NCI-H226 (cell line): ENCODE results near the gene SIGLEC11.
"Not testable (repeated sequence)": the region's sequence is repeated elsewhere in the genome, so short reads cannot be mapped to it uniquely, and the experiment has no call there.

Experiments
- DNase-seq: peaks from one replicate; pipeline ENCODE4 v3.0.0-alpha.2; 2015

Gene SIGLEC11

GRCh38 chr19:49950956-49951526, 9.9 kb downstream of the SIGLEC11 start:
- DNase-seq, result no peak

DNA sequence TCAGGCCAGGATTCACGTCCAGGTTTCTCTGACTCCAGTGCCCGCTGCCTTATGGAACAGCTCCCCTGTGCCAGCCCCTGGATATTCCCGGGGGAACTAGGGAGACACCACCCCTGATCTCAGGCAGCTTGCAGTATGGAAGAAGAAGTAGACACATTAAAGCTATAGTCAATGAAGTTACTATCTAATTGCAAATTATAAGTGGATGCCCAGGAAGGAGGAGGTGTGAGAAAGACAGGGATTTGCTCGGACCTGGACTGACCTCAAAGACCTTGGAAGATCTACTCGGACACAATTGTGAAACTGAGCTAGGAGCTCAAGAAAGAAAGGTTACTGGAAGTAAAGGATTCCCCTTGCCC, 10.4 kb downstream of the SIGLEC11 start:
- no peak for DNase-seq

GRCh38 chr19:49949742-49950589, 11.0 kb downstream of the SIGLEC11 start:
- no peak for DNase-seq

DNA sequence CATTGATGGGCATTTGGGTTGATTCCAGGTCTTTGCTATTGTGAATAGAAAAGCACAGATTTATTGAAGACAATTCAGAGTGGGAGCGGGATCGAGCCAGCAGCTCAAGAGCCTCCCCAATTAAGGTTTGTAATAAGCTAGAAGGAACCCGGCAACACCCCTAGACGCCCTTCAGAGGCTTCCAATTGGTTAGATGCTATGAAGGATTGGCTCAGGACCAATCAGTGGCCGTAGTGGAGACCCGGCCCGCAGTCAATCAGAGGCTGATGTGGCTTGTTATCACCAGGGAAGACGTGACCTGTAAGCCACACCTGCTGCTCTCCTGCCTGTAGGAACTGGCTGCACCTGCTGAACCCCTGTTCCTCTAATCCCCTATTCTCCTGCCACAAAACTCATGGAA, 14.6 kb downstream of the SIGLEC11 start:
- DNase-seq, result no peak

DNA sequence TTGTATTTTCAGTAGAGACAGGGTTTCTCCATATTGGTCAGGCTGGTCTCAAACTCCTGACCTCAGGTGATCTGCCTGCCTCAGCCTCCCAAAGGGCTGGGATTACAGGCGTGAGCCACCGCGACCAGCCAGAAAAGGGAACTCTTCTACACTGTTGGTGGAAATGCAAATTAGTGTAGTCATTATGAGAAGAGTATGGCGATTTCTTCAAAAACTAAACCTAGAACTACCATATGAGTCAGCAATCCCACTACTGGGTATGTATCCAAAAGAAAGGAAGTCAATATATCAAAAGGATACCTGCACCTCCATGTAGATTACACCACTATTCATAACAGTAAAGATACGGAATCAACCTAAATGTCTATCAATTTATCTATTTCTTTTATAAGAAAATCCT, 16.4 kb downstream of the SIGLEC11 start:
- DNase-seq, result not testable (repeated sequence)

- DNase-seq, result no peak
Observed at GRCh38 chr19:49940482-49940791, 20.5 kb downstream of the SIGLEC11 start.

- DNase-seq, result no peak
Observed at GRCh38 chr19:49939721-49940481, 21.1 kb downstream of the SIGLEC11 start.

DNA sequence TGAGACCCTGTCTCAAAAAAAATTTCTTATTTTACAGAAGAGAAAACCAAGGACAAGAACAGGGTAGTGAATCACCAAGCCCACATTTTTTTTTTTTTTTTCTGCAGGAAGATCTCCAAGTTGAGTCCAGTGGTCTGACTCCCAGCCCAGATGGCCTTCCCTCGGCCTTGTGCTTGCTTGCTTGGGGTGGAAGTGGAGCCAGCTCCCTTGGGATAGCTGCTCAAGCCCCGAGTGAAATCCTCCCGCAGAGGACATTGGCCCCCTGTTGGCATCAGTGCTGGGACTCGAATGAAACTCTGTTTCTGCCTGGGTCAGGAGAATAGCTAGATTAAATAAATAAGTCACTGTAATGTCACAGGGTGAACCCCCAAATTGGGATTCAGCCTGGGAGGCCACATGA, 22.3 kb downstream of the SIGLEC11 start:
- DNase-seq, result no peak

DNA sequence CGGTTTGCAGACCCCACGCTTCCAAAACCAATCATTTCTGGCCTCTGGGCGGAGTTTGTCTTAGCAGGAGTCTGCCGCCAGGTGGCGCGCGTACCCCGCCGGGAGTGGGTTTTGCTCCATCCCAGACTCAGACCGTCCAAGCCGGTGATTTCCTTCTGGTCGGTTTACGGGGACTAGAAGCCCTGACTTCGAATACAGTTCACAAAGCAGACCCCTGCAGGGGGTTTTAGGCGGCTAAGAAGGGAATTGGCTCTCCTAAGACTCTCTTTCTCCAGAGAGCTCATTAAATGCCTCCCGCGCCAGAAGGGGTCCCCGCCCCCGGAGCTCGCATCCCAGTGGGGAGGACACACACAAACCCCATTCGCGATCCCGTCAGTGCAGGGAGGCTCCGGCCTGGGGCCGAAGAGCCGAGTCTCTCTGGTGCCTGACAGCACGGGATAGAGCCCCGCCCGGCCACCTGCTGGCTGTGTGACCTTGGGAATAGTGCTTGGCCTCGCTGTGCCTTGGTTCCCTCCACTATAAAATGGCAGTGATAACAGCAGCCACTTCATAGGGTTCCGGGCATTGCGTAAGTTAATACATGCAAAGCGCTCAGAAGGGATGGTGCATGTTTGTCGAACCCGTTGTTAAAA, 23.1 kb downstream of the SIGLEC11 start:
- peak; percentile 32 for DNase-seq

GRCh38 chr19:49936549-49936948, 24.4 kb downstream of the SIGLEC11 start:
- DNase-seq, result no peak

- no peak for DNase-seq
Observed at GRCh38 chr19:49933643-49934042, 27.3 kb downstream of the SIGLEC11 start.

DNA sequence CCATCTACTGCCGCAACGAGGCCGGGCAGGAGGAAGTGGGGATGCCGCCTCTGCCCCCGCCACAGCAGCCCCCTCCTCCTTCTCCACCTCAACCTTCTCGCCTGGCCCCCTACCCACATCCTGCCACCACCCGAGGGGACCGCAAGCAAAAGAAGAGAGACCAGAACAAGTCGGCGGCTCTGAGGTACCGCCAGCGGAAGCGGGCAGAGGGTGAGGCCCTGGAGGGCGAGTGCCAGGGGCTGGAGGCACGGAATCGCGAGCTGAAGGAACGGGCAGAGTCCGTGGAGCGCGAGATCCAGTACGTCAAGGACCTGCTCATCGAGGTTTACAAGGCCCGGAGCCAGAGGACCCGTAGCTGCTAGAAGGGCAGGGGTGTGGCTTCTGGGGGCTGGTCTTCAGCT, 28.2 kb downstream of the SIGLEC11 start:
- DNase-seq, result no peak

DNA sequence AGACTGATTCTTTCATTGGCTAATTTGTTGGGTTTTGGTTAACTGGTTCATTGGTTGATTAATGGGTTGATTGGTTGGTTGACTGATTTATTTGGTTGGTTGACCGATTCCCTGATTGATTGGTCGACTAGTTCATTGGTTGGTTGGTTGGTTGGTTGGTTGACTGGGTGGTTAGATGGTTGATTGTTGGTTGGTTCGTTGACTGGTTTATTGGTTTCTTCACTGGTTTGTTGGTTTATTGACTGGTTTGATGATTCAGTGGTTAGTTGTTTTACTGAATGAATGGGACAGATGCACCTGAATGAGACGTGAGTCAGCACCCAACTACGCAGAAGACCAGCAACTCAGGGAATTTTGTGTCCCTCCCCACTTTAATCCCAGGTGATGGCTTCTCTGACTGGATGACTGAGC, 28.9 kb downstream of the SIGLEC11 start:
- DNase-seq, result no peak

GRCh38 chr19:49931293-49932040, 29.5 kb downstream of the SIGLEC11 start:
- no peak for DNase-seq

DNA sequence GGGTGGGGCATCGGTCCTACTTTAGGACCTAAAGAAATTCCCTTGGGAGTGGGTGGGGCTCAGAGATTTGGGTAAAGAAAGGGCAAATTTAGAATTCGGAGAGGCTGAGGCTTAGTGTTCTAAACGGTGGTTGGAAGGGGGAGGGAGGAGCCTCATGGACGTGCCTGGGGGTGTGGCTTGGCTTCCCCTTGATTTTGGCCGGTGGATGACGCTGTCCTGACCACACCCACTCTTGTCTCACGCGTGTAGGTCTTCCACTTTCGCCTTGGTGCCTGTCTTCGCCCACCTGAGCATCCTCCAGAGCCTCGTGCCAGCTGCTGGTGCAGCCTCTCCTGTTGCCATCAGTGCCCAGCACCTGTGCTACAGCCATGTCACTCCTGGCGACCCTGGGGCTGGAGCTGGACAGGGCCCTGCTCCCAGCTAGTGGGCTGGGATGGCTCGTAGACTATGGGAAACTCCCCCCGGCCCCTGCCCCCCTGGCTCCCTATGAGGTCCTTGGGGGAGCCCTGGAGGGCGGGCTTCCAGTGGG, 30.4 kb downstream of the SIGLEC11 start:
- no peak for DNase-seq

DNA sequence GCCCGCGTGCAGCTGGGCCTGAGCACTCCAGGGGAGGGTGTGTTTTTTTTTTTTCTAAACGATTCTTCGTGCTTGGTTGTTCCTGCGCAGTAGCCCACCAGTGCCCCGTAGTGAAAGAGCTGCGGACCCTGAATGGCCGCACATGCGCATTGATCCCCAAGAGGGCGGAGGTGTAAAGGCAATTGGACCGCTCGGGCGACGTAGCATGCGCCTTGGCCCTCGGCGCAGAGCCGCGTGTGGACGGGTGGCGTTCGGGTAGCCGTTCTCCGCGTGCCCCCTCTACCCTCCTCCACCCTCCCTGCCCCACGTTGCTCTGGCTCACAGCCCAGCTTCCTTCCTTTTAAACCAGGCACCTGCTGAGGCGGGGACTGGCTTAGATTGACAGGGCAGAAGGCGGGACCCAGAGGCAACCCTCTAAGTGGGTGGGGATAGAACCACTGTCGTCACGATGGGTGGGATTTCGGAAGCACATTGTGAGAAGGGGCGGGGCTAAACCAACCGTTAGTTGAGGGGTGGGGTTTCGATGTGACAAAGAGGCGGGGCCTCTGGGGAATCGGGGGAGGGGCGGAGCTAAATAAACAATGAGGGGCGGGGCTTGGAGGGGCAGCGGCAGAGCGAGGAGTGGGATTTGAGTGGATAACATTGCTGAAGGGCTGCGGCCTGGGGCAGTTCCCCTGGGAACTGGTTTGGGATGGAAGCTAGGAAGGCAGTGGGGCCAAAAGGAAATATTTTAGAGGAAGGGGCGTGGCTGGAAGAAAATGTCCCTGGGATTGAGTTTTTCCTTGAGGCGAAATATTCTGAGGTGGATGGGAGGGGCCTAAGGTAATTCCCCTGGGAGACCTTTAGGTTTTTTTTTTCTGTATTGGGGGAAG, 31.1 kb downstream of the SIGLEC11 start:
- peak; percentile 89 for DNase-seq

DNA sequence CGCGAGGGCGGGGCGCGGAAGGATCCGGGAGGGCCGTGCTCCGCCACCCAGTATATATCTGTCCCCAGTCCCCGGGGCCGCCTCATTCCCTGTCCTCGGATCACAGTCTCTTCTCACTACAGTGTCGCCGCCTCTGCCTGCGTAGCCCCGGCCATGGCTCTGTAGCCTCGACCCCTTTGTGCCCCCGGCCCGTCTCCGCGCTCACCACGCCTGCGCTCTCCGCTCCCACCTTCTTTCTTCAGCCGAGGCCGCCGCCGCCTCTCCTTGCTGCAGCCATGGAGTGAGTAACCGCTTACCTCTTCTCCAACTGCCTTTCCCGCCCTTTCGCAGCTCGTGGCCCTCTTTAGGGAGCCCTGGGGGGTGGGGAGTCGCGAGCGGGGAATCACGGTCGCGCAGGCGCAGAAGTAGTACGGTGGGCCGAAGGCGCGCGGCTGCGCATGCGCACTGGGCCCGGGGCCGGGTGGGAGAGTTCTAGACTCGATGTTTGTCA, 31.8 kb downstream of the SIGLEC11 start, which contains the start of the genes ATF5 and NUP62:
ATF5 (plus strand) TSS at position 85 of the 490 bp plus-strand sequence. CDS start 1,646 bp downstream, outside the sequence.
NUP62 (minus strand) TSS at position 384 of the 490 bp plus-strand sequence. CDS start 19,697 bp downstream, outside the sequence.
- DNase-seq, result peak; percentile 72

- no peak for DNase-seq
Observed at GRCh38 chr19:49927526-49928264, 33.3 kb downstream of the SIGLEC11 start.

DNA sequence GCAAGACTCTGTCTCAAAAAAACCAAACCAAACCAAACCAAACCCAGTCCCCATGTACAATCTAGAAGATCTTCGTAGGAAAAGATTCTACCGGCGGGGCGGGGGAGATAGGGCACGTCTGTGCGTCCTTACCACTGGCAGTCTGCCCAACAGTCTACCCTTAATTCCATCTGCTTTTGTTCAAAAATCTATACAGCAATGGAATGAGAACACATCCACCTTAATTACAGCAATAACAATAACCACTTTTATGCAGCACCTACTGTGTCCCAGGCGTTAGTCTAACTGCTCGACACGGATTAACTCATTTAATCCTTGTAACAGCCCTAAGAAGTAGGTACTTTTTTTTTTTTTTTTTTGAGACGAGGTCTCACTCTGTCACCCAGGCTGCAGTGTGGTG, 34.5 kb downstream of the SIGLEC11 start:
- DNase-seq, result no peak

- no peak for DNase-seq
Observed at GRCh38 chr19:49925486-49925885, 35.5 kb downstream of the SIGLEC11 start.
